NCI-H82 (cell line): ENCODE results near the gene LRRC52.

Source experiments
- DNase-seq: peaks from one replicate; lab custom pipeline; 2025; lab: John Stamatoyannopoulos, UW

The LRRC52 gene

DNA sequence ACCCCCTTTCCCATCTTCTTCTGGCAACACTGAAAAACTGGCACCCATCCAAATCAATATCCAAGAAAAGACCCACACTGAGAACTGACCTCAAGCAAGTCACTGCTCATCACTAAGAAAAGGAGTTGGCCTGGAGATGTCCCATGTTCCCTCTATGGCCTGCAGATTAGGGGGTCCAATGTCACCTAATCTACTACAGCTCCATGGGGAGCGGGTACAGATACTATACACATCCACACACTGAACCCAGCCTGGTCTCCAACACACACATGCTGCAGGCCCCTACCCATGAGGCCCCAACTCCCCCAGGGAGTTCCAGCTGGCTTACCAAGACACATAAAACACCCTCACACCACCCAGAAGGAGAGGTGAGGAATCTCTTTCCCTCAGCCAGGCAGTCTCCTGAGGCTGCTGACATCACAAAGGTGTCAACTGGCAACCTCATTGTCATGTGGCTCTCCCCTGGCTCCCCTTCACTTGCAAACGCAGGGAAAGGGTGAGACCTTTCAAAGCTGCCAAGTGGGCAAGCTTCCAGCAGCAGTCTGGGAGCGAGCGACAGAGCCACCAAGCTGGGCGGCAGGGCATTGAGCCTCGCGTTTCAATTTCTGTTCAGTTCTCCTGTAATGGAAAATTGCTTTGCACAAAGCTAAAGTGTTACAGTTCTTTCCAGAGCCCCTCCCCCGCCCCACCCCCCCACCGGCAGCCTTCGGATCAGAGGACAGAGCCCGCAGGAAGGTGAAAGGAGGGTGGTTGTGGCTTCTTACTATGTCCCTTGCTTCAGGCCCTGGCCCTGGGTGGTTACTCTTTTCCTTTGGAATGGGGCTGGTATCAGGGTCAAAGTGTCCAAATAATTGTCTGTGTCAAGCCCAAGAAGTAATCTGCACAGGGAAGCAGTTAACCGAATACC, at the start of gene LRRC52:
Gene LRRC52, plus strand, starts transcription at position 469 of the 907 bp plus-strand sequence. Its CDS starts 297 bp downstream, at position 766.
- DNase-seq: peak; percentile 66

- peak; percentile 52 for DNase-seq
Observed at GRCh38 chr1:165494949-165495857, 48.6 kb upstream of the LRRC52 start.

GRCh38 chr1:165495858-165496205, 48.0 kb upstream of the LRRC52 start:
- no peak for DNase-seq

DNA sequence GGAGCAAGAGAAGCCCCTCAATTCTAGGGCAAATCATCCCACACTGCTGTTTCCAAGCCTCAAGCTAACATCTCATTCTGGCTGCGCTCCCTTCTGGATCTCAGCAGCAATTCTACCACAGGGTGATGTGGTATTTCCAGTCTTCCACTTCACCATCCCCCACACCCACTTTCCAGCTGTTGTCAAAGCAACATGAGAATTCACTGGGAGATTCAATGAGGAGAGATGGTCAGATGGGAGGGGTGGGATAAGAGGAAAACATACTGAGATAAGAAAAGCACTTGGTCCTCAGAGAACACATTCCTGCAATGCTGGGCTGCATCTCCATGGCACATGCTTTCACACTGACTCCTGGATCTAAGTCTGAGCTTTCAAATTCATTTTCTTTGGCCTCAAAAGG, 47.3 kb upstream of the LRRC52 start:
- DNase-seq: peak; percentile 16

DNA sequence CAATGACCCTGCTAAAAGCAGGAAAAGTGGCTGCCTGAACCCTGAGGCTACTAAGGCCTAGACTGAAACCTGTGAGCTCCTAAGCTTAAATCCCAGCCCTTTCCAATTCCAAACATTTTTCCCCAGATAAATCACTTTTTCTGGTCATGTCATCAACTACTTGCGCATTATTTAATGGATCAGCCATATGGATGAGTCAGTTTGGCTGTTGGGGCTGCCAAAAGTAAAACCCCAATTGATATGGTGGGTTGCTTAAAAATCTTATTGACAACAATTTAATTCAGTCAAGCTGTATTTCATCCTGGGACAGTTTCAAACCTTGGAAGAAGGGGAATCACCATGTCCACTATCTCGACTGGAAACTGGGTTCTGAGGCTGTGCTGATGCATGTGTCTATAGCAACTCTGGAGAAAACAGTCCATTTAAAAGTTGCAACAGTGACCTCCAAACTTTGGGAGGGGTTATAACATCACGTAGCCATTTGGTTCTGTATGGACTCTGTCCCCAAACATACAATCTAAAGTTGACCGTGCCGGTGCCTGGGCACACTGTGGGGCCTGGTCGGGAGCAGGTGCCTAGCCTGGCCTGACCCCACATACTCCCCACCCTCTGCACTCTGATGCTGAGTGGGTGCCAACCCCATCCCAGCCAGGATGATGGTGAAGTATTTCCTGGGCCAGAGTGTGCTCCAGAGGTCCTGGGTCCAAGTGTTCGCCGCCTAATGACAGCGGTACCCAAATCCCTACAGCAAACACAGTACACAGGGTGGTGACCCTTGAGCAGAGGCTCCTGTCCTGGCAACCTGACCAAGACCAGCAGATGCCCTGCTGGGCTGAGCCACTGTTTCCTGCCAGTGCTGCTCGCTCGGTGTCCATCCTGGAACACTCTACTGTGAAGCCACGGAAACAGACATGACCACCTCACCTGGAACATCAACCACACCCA, 46.5 kb upstream of the LRRC52 start:
- DNase-seq: no peak

DNA sequence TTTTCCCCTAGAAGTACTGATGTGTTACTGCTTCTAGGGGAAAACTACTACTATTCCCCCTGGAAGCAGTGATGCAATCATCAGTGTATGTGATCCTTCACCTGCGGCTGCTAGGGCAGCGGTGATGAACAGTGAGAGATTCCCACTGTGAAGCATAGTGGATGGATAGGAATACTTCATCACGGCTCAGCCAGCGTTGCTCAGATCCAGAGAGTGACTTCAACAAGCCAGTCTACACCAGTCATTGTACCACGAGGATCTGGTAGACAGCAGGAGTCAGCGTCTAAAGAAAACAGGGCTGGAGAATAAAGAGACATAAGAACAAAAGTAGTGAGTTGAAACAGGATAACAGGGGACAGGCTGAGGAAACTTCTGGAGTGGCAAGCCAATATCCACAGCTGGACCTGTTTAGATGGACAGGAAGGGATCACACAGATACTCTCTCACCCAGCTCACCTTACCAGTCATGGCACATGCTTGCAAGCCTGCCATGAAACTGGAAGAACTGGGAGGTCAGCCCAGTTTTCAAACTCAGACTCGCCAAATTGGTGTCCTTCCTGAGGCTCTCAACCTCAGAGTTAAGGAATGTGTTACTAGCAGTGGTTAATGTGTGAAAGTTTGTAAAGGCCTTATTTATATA, 42.4 kb upstream of the LRRC52 start:
- DNase-seq: no peak

GRCh38 chr1:165501970-165502348, 41.8 kb upstream of the LRRC52 start:
- DNase-seq: no peak

GRCh38 chr1:165507570-165507969, 36.2 kb upstream of the LRRC52 start:
- no peak for DNase-seq

DNA sequence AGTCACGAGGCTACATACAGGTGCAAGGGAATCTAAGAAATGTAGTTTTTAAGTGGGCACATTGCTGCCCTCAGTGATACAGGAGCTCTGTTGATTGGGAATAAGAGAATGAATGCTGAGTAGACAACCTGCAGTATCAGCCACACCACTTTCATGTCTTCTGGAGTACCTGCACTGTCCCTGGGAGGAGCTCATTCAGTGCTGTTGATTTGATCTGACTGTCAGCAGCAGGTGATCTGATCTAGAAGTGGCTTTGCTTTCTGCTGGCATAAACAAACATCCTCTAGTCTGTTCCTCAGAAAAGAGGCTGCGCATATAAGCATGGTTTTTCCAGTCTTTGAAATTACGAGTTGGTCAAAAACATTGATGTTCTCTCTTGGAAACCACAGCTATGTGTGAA, 35.5 kb upstream of the LRRC52 start:
- DNase-seq: no peak

- DNase-seq: peak; percentile 14
Observed at GRCh38 chr1:165512816-165513215, 31.0 kb upstream of the LRRC52 start.

DNA sequence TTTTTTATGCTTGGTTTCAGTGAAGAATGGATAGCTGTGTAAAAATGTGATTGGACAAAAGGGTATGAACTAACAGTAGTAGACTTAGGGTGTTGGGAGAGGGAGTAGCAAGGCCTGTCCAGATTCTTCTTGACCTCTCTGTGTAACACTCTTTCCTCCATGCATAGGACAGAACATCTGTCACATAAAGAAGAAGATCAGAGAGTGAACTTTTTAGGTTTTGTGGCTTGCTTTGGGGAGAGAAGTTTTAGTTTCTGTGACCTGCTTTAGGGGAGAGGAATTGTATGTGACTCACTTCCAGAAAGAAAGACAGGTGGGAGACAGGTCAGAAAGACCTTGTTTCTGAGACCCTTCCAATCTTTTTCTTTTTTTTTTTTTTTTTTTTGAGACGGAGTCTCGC, 27.3 kb upstream of the LRRC52 start:
- DNase-seq: no peak

DNA sequence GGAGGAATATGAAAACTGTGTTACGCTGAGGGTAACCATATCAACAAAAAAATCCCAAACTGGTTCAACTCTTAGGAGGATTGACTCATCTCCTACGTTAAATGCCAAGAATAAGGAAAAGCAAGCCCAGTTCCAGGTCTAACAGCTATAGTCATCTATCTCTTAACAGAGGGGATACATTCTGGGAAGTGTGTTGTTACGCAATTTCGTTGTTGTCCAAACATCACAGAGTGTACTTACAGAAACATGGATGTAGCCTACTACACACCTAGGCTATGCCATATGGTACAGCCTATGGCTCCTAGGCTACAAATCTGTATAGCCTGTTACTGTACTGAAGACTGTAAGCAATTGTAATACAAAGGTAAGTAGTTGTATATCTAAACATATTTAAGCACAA, 23.2 kb upstream of the LRRC52 start:
- DNase-seq: no peak

DNA sequence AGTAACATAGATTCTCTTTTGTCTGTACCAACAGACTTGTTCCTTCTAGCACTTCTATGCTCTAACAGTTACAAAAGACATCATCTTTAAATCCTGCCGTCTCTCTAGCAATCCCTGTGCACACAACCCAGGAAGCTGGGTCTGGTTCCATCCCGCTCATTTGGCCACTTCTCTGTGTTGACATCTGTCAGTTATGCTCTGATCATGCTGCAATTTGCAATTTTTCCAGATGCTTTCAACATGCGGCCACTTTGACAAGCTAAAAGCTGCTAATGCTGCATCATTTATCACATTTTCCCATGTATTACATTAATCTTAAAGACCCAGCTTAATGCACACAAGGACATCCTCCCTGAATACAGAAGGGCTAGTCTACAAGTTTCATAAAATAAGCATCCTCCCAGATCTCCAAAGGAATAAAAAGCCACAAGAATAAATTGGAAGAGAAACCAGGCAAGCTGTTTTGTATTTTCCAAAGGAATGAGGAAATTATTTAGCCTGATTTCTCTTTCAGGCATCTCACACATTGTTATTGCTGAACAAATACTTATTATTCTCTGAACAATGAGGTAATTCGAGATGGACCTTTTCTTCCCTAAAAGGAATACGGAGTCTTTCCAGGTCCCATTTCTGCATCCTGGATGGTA, 19.0 kb upstream of the LRRC52 start:
- no peak for DNase-seq

GRCh38 chr1:165525708-165526107, 18.1 kb upstream of the LRRC52 start:
- no peak for DNase-seq

GRCh38 chr1:165527251-165528007, 16.4 kb upstream of the LRRC52 start:
- DNase-seq: no peak

- no peak for DNase-seq
Observed at GRCh38 chr1:165531021-165531420, 12.8 kb upstream of the LRRC52 start.

DNA sequence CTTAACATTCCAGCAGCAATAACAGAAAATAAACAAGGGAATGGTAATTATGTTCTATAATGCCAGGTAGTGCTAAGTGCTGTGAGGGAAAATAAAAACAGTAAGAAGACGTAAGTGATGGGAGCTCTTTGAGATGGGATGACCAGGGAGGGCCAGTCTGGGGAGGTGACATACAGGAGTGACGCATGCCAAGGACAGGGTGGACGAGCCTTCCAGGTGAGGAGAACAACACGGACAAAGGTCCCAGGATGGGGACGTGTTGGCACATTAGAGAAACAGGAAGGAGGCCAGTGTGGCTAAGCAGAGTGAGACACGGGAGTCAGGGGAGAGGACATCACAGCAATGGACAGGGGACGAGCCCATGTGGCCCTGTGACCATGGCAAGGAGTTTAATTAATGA, 11.7 kb upstream of the LRRC52 start:
- no peak for DNase-seq

- DNase-seq: peak; percentile 86
Observed at GRCh38 chr1:165533254-165533653, 10.5 kb upstream of the LRRC52 start.

DNA sequence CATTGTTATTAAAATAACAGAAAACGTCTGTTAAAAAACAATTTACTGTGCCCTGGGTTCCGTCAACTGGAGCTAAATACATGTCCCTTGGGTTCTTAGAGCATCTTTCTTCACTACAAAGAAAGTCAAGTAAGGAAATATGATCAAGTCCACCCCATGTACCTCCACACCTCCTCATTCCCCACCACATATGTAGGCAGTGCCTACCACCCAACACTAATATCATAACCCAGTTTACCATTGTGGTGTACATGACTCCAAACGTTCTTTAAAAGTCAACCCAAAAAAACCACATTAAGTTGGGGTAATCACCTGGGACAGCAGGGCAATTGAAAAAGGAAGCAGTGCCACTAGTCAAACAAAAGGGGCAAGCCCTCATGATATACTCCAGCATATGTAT, 7.8 kb upstream of the LRRC52 start:
- no peak for DNase-seq
